Thyroid gland (tissue), 4 donors: ENCODE measurements around the gene SAMD14.

Experiments
- CTCF ChIP-seq, 6 experiments: fragments of 200-600 bp in 3 of 6; fragments of 450-650 bp in 3 of 6; sonication (generic) in 3 of 6; IDR thresholded peaks; one replicate each; pipeline ENCODE4 v1.5.1; 2016 to 2019; ENCODE audit warnings: antibody characterized with exemption in 6 of 6, mild to moderate bottlenecking in 2 of 6, inconsistent platforms in 1 of 6, moderate library complexity in 1 of 6
- POLR2A ChIP-seq, 2 donors: fragments of 450-650 bp; IDR thresholded peaks; one replicate each; pipeline ENCODE4 v1.6.1; 2017; ENCODE audit warnings: antibody characterized with exemption in 2 of 2, mild to moderate bottlenecking in 2 of 2, moderate library complexity in 1 of 2

DNA sequence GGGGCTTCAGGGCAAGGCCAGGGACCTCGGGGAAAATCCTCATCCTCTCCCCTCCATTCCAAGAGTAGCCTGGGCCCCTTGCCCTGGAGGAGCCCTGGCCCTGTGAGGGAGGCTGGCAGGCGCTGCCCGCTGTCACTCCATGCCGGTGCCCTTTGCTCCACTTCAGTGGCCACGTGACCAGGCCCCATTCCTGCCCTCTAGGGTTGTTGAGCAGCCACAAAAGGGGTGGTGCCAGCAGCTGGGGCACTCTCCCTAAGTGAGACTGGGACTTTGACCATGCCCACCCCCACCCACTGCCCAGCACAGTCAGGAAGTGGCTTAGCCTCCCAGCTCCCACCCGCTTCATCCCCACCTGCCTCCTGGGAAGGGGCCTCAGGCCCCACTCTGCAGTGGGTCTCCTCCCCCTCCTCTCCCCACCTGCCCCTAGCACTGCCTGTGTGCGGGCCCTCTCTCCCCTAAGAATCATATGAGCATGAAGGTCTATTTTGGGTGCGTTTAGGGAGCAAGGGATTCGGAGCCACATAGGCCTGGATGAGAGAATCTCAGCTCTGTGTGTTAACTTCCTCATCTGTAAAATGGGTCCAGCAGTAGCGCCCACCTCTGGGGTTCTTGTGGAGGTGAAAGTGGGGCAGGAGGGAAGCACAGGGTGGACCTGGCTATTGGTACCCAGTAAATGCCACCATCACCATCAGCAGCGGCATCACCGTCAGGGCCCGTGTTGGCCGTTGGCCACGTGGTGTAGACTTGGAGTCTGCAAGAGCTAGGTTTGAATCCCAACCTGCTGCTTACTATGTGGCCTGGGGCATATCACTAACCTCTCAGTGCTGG is 27.6 kb downstream of the SAMD14 start:
- no peak for TF ChIP-seq CTCF (IDR thresholded peaks at IDR 0.05)
- no peak for TF ChIP-seq POLR2A (IDR thresholded peaks at IDR 0.05)
